NCI-H2196 (cell line): Measurements from ENCODE around the gene TMEM114.

Experiments
- DNase-seq: peaks from one replicate; lab custom pipeline; 2025; ENCODE audit not compliant: unreplicated experiment; lab: John Stamatoyannopoulos, UW

The TMEM114 gene

GRCh38 chr16:8611886-8612600 is 21.7 kb upstream of the TMEM114 start:
- no peak for DNase-seq

- no peak for DNase-seq
Observed at GRCh38 chr16:8611122-8611521, 20.8 kb upstream of the TMEM114 start.

DNA sequence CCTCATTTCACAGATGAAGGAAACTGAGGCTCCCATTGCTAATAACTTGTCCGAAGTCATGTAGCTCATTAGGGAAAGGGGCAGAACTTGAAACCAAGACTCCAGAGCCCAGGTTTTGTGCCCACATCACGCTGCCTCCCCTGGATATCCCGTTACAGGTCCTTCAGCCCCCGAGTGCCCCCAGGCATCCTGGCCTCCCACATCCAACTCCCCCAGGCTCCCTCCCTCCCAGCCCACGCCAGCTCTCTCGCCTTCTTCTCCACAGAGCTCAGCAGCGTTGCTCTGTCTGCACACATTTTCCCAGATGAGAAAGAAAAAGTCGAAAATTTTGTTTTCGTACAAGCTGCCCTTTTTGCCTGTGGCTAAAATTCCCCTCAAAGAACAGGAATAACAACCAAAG is 16.9 kb upstream of the TMEM114 start:
- no peak for DNase-seq

GRCh38 chr16:8605554-8605953 is 15.2 kb upstream of the TMEM114 start:
- DNase-seq: no peak

DNA sequence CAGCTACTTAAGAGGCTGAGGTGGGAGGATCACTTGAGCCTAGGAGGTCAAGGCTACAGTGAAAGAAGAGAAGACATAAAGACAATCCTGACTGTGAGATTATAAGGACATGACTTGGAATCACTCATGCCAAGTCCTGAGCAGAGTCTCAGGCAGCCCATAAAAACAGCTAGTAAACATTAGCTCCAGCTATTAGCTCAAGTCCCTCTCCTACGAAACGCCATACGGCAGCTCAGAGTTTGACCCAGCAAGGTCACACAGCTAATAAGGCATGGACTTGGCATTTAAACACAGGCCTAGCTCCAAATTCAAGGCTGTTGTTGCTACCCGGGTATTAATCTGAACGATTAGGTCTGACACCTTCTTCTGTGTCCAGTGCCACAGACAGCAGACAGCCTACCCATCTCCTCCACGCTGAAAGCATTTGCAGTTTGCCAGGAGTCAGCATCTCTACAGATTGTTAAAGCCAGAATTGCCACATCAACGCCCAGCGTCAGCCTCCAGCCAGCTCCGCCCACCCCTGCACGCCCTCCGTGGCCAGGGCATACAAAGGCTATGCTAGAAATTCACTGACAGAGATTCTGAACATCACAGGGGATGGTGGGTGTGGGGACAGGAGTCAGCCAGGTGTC is 9.9 kb upstream of the TMEM114 start:
- no peak for DNase-seq

DNA sequence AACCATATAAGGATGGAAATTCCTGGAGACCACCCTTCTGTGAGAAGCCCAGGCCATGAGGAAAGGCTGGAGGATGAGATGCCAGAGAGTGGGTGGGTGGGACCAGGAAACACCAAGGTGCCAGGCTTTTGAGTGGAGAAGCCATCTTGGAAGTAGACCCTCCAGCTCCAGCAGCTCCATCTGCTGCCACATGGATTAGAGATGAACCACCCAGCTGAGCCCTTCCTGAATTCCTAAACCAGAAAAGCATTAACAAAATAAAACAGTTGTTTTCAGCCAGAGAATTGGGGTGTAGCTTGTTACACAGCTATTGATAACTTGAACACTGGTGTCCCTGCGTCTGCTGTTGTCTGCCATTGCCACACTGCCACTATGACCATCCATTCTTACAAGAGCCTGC is 6.3 kb upstream of the TMEM114 start:
- no peak for DNase-seq

GRCh38 chr16:8595783-8596182 is 5.5 kb upstream of the TMEM114 start:
- no peak for DNase-seq

DNA sequence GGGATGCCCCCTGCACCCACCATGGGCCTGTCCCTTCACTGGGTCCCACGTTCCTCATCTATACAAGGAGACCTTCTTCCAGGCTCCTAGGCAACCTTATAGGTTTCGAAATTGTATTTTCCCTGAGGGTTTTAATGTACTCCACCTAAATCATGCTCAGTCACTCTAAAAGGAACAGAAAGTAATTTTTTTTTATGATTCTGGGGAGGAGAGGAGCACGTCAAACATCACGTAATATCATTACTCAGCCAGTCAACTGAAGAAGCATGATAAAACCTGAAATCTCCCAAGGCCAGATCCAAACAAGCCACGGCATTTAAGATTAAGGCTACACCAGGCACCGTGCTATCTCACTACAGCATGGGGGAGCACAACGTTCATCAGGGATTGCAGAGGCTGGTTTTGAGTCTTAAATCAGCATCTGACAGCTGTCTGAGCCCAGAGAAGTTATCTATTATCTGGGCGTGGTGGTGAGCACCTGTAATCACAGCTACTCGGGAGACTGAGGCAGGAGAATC is 3.9 kb upstream of the TMEM114 start:
- DNase-seq: no peak

DNA sequence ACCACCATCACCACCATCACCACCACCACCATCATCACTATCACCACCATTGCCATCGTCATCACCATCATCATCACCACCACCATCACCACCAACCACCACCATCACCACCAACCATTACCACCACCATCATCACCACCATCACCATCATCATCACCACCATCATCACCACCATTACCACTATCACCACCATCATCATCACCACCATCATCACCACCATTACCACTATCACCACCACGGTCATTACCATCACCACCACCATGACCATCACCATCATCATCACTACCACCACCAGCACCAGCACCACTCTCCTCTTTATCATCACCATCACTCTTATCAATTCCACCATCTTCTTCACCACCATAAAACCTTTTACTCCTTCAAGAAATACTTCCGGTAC is 1.1 kb upstream of the TMEM114 start:
- DNase-seq: no peak

DNA sequence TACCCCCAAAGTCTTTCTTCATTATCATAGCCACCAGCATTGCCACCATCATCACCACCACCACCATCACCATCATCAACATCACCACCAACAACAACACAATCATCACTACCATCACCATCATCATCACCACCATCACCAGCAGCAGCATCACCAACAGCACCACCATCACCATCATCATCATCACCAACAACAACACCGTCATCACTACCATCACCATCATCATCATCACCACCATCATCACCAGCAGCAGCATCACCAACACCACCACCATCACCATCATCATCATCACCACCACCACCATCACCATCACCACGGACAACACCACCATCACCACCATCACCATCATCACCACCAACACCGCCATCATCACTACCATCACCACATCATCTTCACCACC is 500 bp upstream of the TMEM114 start:
- no peak for DNase-seq

DNA sequence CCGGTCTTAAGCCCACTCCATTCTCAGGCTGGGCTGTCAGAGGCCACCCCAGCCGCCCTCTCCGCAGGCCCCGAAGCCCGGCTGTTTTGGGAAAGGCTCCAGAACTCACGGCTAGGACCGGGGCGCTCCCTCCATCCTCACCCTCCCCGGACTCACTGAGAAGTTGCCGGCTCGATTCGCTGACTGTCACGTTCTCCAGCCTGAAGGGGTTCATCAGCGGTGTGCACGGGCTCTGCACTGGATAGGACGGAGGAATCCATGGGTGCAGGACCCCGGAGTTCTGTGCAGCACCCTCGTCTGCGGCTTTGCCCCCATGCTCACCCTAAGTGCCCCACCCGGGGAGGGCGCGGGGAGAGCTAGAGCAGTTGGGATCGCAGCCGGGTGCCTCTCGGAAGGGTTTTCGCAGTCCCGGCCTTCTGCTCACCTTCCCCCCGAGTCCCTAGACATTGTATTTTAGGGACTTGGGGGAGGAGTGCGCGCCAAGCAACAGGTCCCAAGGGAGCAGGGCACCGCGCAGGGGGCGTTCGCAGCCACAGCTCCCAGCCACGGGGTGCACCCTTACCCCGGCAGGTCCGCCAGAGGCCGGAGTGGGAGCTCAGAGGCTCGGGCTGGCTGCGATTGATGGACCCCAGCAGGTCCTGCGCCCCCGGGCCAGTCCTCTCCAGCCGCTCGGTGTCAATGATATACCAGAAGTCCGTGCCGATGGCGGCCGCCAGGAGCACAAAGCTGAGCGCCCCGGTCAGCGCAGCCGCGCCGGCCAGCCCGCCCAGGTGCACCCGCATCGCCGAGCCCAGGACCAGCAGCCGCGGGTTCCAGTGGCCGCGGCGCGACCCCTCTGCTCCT is 1.0 kb downstream of the TMEM114 start:
- DNase-seq: no peak

DNA sequence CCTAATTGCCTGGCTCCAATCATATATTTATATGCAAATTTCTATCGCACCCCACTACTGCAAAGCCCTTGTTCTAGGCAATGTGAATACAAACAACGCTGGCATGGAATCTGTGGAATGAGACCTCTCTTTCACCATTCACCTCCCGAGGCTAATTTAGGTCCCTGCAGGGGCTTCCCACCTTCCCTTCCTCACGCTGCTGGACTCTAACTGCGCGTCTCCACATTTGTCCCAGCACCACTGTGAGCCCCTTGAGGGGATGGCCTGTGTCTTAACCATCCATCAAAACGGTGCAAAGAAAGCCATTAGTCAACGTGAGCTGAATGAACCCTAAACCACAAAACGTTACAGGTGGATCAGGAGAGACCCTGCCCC is 1.6 kb downstream of the TMEM114 start:
- no peak for DNase-seq

GRCh38 chr16:8587065-8587464 is 3.2 kb downstream of the TMEM114 start:
- DNase-seq: no peak

DNA sequence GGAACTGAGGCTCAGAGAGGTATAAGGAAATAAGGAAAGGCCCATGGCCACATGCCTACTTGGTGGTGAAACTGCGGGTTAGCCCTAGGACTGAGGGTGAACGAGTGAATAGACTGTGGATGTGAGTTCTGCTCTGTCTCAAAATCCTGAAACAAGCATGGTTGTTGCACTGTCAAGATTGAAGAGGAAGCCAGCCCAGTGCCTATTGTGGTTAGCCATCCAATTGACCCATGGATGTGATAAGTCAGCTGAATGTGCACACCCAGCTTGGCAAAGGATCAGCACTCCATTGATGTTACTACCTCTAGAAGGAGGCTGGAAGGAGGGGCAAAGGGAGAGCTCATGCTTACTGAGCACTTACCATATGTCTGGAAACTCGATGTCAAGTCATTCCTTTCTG is 4.5 kb downstream of the TMEM114 start:
- no peak for DNase-seq

DNA sequence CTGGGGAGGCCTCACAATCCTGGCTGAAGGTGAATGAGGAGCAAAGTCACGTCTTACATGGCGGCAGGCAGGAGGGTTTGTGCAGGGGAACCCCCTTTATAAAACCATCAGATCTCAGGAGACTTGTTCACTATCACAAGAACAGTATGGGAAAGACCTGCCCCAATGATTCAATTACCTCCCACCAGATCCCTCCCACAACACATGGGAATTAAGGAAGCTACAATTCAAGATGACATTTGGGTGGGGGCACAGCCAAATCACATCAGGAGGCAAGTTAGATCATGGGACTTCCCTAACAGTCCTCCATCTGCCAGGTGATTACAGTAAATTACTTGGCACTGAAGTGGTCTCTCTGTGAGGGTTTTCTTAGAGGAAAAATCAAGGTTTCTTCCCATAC is 5.3 kb downstream of the TMEM114 start:
- no peak for DNase-seq

DNA sequence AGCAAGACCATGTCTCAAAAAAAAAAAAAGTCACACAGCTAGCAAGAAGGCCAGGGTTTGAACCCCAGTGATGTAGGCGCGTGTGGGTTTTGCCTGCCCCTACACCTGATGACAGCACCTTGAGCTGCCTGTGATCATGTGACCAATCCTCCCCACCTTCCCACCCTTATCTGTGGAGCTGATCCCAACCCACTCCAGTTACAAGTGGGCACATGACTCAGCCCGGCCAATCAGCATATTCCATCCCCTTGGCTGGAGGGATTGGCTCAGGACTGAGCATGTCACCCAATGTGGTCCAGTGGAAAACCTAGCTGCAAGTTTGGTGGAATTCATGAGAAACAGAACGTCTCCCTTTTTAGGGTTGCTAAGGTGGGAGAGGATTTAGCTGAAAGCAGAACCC is 6.6 kb downstream of the TMEM114 start:
- DNase-seq: no peak

DNA sequence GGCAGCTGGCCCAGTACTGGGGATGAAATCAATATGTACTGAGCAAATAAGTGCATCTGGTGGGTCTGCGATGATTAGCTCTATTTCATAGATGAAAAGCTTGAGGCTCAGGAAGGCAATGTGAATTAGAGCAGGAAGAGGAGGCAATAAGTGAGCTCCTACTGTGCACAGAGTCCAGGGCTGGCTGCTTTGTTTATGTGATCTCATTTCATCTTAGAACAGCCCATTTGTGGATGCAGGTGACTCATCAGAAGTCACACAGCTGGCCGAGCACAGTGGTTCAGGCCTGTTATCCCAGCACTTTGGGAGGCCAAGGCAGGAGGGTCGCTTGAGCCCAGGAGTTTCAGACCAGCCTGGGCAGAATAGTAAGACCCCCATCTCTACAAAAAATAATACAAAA is 7.1 kb downstream of the TMEM114 start:
- DNase-seq: no peak

DNA sequence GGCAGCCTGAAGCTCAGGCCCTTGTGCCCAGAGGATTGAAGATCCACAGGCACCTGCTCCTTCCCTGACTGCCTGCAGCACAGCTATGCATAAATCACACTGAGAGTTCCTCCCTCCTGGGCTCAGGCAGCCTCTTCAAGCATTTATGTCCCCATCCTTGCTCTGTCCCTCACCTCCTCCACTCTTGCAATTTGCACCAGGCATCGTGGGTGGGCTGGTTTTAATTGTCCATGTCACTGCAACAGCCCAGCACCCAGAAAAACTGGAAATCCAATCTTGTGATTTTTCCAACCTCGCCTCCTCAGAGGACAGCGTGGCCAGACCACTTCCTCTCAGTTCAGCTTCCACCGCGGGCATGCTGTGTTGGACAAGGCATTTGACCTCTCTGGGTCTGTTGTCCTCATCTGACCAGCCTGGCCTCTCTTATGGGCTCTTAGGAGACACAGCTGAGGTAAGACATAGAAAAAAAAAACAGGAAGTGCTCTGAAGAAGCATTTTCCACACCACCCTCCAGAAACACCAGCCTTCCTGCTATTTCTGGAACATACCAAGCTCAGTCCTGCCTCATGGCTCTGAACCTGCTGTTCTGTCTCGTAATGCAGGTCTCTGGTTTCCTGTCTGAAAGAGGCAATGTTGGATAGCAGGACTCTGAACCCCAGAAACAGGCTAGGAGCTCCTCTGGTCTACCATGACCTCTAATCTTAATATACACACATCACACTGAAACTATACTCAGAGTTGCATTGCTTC is 8.3 kb downstream of the TMEM114 start:
- DNase-seq: no peak

- no peak for DNase-seq
Observed at GRCh38 chr16:8579559-8579958, 10.8 kb downstream of the TMEM114 start.

DNA sequence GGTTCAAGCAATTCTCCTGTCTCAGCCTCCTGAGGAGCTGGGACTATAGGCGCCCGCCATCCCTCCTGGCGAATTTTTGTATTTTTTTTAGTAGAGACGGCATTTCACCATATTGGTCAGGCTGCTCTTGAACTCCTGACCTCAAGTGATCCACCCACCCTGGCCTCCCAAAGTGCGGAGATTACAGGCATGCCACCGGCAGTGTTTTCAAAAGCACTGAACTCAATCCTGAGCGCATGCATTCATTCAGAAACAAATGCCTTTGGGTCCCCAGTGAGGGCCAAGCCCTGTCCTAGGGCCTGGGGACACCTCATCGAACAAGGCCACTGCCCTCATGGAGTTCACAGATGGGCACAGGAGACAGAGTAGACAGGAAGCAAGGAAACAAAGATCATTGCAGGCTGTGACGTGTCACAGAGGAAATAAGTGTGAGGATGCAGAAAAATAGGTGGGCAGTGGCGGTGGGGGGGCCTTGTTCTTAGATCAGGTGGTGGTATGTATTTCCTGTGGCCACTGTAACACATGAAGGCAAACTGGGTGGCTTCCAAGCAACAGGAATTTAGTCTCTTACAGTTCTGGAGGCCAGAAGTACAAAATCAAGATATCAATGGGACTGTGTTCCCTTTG is 12.5 kb downstream of the TMEM114 start:
- DNase-seq: no peak
